Loucy (cell line): Measurements from ENCODE around the gene GYG2.

Experiments used
- H2AFZ ChIP-seq: fragments of 200-600 bp; sonication (generic); 2 replicates; pipeline ENCODE4 v1.6.0; 2016; ENCODE audit warnings: antibody characterized with exemption, mild to moderate bottlenecking, low read length, moderate library complexity
- H3F3A ChIP-seq: fragments of 200-600 bp; 2 replicates; pipeline ENCODE4 v1.6.0; 2016; ENCODE audit warnings: antibody characterized with exemption, low read depth, mild to moderate bottlenecking
- H3K27me3 ChIP-seq: fragments of 200-600 bp; sonication (generic); 2 replicates; pipeline ENCODE4 v1.6.1; 2014; ENCODE audit warnings: low read length, mild to moderate bottlenecking; ENCODE audit not compliant: insufficient read depth, poor library complexity, severe bottlenecking
- H3K36me3 ChIP-seq: fragments of 200-600 bp; sonication (generic); 2 replicates; pipeline ENCODE4 v1.6.1; 2016; ENCODE audit warnings: low read length; ENCODE audit not compliant: insufficient read depth
- H3K4me1 ChIP-seq: fragments of 200-600 bp; sonication (generic); 2 replicates; pipeline ENCODE4 v1.5.1; 2014; ENCODE audit warnings: low read length, mild to moderate bottlenecking; ENCODE audit not compliant: insufficient read depth, poor library complexity, severe bottlenecking
- H3K4me2 ChIP-seq: fragments of 200-600 bp; sonication (generic); 2 replicates; pipeline ENCODE4 v1.6.0; 2014; ENCODE audit warnings: antibody characterized with exemption, low read length, low read depth, mild to moderate bottlenecking; ENCODE audit not compliant: poor library complexity, severe bottlenecking
- H3K4me3 ChIP-seq: fragments of 200-600 bp; sonication (generic); 2 replicates; pipeline ENCODE4 v1.5.1; 2014; ENCODE audit warnings: low read length, mild to moderate bottlenecking, mixed read lengths; ENCODE audit not compliant: poor library complexity, severe bottlenecking
- H3K79me2 ChIP-seq: fragments of 200-600 bp; sonication (generic); 2 replicates; pipeline ENCODE4 v1.6.1; 2014; ENCODE audit warnings: low read length; ENCODE audit not compliant: insufficient read depth
- H3K9ac ChIP-seq: fragments of 200-600 bp; sonication (generic); 2 replicates; pipeline ENCODE4 v1.6.0; 2014; ENCODE audit warnings: mild to moderate bottlenecking, low read depth, low read length, moderate library complexity; ENCODE audit not compliant: poor library complexity, severe bottlenecking
- H3K9me2 ChIP-seq: fragments of 200-600 bp; sonication (generic); replicated peaks from 2 replicates; pipeline ENCODE4 v1.6.1; 2016; ENCODE audit warnings: low read depth, low read length, mixed read lengths
- H3K9me3 ChIP-seq: fragments of 200-600 bp; sonication (generic); 2 replicates; pipeline ENCODE4 v1.6.1; 2014; ENCODE audit warnings: mild to moderate bottlenecking, antibody characterized with exemption, low read length, low read depth; ENCODE audit not compliant: insufficient read depth
- H4K20me1 ChIP-seq: fragments of 200-600 bp; sonication (generic); 2 replicates; pipeline ENCODE4 v1.6.0; 2014; ENCODE audit warnings: antibody characterized with exemption, low read length, mild to moderate bottlenecking; ENCODE audit not compliant: insufficient read depth, poor library complexity, severe bottlenecking
- EZH2phosphoT487 ChIP-seq: fragments of 200-600 bp; IDR thresholded peaks from 2 replicates; pipeline ENCODE4 v1.6.1; 2018; ENCODE audit warnings: antibody characterized with exemption, mild to moderate bottlenecking, moderate library complexity, borderline replicate concordance
- TF ChIP-seq, protein P1 (sequence below): fragments of 200-600 bp; sonication (generic); conservative IDR thresholded peaks from 2 replicates; pipeline ENCODE4 v1.5.1; 2014; ENCODE audit warnings: mild to moderate bottlenecking, antibody characterized with exemption, low read length

Gene GYG2

DNA sequence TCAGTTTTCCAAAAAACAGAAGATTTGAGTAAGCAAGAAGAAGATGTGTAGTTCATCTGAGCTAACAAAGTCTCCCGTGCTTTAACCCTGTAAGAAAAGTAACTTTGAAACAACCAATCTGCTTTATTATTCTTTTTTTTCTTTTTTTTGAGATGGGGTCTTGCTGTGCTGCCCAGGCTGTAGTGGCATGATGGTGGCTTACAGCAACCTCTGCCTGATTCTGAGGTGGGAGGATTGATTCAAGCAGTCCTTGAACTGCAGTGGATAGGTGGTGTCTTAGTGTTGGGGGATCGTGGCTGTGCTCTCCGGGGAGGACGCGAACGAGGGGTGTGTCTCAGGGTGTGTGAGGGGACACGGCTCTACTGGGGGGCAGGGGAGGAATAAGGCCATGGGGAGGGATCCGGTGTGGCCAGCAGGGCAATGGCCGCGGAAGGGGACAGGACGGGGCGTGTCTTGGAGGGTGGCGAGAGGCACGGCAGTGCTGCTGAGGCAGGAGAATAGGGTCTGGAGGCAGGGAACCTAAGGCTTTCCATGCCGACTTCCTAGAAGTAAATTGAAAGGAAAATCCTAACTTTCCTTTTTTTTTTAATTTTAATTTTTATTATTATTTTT lies 98.0 kb downstream of the GYG2 start:
- Histone ChIP-seq H3K4me2 (no peak overlapping the region), H3K4me1 (no peaks in the 10 kb centered on the region), H2AFZ (no peak overlapping the region), H3F3A (no peaks in the 10 kb centered on the region), H3K9ac (no peak overlapping the region), H3K4me3 (no peak overlapping the region), H4K20me1 (no peaks in the 10 kb centered on the region), H3K36me3 (no peaks in the 10 kb centered on the region), H3K9me3 (no peaks in the 10 kb centered on the region), H3K27me3 (no peaks in the 10 kb centered on the region), H3K79me2 (no peaks in the 10 kb centered on the region), H3K9me2 (no peaks in the 10 kb centered on the region)
- no peak for TF ChIP-seq EZH2phosphoT487
- TF ChIP-seq, protein P1, sequence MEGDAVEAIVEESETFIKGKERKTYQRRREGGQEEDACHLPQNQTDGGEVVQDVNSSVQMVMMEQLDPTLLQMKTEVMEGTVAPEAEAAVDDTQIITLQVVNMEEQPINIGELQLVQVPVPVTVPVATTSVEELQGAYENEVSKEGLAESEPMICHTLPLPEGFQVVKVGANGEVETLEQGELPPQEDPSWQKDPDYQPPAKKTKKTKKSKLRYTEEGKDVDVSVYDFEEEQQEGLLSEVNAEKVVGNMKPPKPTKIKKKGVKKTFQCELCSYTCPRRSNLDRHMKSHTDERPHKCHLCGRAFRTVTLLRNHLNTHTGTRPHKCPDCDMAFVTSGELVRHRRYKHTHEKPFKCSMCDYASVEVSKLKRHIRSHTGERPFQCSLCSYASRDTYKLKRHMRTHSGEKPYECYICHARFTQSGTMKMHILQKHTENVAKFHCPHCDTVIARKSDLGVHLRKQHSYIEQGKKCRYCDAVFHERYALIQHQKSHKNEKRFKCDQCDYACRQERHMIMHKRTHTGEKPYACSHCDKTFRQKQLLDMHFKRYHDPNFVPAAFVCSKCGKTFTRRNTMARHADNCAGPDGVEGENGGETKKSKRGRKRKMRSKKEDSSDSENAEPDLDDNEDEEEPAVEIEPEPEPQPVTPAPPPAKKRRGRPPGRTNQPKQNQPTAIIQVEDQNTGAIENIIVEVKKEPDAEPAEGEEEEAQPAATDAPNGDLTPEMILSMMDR, result no peak

DNA sequence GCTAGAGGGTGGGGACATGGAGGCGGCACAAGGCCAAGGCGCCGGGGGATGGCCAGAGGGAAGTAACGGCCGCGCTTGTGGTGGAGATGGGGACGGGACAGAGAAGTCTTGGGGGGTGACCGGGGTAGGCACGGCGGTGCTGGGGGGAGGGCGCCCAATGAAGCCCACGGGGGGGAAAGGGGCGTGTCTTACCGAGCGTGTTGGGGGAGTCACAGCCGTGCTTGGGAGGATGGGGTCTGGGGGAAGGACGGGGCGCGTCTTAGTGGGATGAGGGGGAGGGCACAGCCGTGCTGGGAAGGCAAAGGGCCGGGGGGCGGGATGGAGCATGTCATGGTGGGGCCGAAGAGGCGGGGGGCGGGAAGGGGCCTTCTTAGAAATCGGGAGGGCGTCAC lies 99.5 kb downstream of the GYG2 start:
- Histone ChIP-seq H4K20me1 (no peaks in the 10 kb centered on the region), H3K9me2 (no peaks in the 10 kb centered on the region), H3K4me1 (no peaks in the 10 kb centered on the region), H3K36me3 (no peaks in the 10 kb centered on the region), H3K9ac (no peak overlapping the region), H3K79me2 (no peaks in the 10 kb centered on the region), H2AFZ (no peak overlapping the region), H3K27me3 (no peaks in the 10 kb centered on the region), H3K4me2 (no peak overlapping the region), H3F3A (no peaks in the 10 kb centered on the region), H3K4me3 (no peak overlapping the region), H3K9me3 (no peaks in the 10 kb centered on the region)
- TF ChIP-seq EZH2phosphoT487, result no peak
- TF ChIP-seq, protein P1, result no peak

DNA sequence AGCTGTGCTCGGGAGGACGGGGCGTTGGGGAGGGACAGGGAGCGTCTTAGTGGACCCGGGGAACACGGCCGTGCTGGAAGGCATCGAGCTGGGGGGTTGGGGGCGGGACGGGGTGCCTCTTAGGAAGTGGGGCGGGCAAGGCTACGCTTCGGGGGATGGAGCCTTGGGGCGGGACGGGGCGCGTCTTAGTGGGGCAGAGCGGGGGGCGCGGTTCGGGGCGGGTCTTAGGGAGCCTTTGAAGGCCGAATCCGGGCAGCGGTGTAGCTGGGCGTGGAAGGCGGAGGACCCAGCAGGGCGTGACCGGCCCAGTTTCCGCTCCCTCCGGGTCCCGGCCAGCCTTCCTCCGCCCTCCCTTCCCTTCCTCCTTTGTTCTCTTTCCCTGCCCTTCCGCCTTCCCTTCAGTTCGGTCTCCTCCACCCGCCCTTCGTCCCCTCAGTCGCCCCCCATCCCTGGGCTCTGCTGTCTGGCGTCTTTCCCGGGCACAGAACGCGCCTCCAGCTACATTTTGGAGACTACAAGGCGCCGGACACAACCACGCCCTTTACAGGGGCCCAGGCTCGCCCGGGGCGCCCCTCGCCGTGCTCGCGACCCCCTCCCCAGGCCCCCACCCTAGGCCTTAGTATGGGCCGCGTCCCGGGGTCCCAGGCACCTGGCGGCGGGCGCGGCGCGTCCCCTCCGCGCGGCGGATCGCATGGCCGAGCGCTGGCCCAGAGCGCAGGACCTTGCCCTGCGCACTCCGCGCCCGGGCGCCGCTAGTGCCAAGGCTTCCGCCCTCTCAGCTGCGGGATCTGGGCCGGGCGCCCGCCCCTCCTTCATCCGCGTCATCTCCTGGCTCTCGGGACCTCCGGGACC lies 100.1 kb downstream of the GYG2 start, which contains the start of gene ARSD:
Gene ARSD (minus strand): TSS at position 757 of the 852 bp plus-strand sequence. CDS start 64 bp downstream, at position 693.
- Histone ChIP-seq H3K9ac (no peak within 1 kb of the TSS), H3K4me3 (no peak within 1 kb of the TSS), H3K27me3 (no peaks in the 10 kb centered on the region), H3K9me2 (no peaks in the 10 kb centered on the region), H3K79me2 (no peaks in the 10 kb centered on the region), H3K4me2 (no peak within 1 kb of the TSS), H2AFZ (no peak within 1 kb of the TSS), H3K4me1 (no peaks in the 10 kb centered on the region), H3K9me3 (no peaks in the 10 kb centered on the region), H3K36me3 (no peaks in the 10 kb centered on the region), H3F3A (no peaks in the 10 kb centered on the region), H4K20me1 (no peaks in the 10 kb centered on the region)
- TF ChIP-seq, protein P1, result no peak
- TF ChIP-seq EZH2phosphoT487, result no peak
